Measurements from ENCODE around the gene SLC10A3.

Gene SLC10A3

DNA sequence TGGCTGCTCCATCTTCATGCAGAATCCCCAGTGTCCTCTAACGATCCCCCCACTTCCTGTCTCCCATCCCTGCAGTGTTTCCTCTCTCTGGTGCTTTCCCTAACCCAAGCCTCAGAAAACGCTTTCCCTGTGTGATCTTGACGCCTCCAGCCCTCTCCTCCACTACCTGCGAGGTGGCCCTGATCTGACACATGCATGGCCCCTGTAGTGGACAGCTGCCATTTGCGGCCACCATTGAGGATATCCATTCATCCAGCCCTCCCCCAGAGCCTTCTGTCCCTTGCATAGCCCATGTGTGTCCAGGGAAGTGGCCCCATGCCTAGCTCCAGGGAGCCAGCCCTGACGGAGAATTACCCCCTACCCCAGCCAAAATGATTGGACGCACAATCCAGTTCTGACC lies 7.1 kb downstream of the SLC10A3 start:
- DNase-seq: no peak

- DNase-seq: no peak
Measured at GRCh38 chrX:154482786-154483185, 7.6 kb downstream of the SLC10A3 start.

- DNase-seq: no peak
Measured at GRCh38 chrX:154481911-154482601, 8.4 kb downstream of the SLC10A3 start.

GRCh38 chrX:154481195-154481594 lies 9.2 kb downstream of the SLC10A3 start:
- no peak for DNase-seq

- peak; percentile 57 to 69 for DNase-seq
Measured at GRCh38 chrX:154478728-154479622, 11.5 kb downstream of the SLC10A3 start, which contains the start of gene LAGE3. TSS of gene LAGE3 (minus strand) at chrX:154479281. CDS start at chrX:154478915, 366 bp downstream.

- DNase-seq: no peak
Measured at GRCh38 chrX:154477891-154478477, 12.4 kb downstream of the SLC10A3 start.

GRCh38 chrX:154476821-154477220 lies 13.6 kb downstream of the SLC10A3 start:
- DNase-seq: no peak

- no peak for DNase-seq
Measured at GRCh38 chrX:154473683-154474082, 16.7 kb downstream of the SLC10A3 start.

- DNase-seq: no peak
Measured at GRCh38 chrX:154472685-154473632, 17.5 kb downstream of the SLC10A3 start.

DNA sequence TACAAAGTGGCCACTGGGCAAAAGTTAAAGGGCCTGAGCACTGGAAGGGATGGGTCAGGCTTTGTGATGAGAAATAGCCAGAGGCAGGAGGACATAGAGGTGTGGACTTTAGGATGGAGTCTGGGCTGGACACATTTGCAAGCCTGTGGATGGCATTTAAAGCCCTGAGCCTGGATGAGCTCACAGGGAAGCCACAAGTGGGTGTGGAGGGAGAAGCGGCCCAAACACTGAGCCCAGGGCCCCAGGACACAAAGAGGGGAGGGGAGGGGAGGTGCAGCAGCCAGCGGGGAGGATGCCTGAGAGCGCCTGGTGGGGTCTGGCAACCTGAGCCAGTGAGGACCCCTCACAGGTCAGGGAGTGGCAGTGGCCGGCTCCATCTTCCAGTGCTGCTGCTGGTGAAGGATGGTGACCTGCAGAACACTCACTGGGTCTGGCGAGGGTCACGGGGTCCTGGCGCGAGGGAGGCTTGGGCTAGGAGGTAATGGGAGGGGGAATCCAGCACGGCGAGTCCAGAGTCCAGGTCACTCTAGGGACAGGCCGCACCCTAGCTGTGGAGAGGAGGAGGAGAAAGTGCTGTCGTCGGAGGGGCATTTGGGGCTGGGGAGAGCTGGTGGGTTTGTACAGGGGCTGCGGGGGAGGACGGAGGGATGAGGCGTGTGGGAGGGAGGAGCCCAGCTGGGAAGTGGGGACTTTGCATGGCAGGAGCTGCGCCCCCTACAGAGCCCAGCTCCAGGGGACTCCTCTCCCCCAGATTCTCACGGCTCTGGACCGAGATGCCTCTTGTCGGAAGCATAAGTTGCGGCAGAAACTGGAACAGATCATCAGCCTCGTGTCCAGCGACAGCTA lies 18.4 kb downstream of the SLC10A3 start:
- DNase-seq: no peak

DNA sequence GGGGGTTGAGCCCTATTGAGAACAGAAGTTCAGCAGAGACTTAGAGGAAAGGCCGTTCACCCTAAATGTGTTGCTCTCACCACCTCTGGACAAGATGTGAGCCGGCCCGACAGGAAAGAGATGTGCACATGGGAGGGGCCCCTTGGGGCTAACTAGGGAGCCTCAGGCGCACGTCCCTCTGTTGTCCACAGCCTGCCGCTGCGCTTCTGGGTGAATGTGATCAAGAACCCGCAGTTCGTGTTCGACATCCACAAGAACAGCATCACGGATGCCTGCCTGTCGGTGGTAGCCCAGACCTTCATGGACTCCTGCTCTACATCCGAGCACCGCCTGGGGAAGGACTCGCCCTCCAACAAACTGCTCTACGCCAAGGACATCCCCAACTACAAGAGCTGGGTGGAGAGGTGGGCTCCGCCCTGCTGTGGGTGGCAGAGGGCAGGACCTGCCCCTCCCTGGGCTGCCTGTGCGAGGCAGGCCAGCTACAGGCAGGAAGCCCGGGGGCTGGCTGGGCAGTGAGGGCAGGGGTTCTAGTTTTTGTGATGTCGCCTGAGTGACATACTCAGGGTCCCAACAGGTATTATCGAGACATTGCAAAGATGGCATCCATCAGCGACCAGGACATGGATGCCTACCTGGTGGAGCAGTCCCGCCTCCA lies 19.4 kb downstream of the SLC10A3 start:
- DNase-seq: no peak

GRCh38 chrX:154470434-154470833 lies 20.0 kb downstream of the SLC10A3 start:
- DNase-seq: no peak

GRCh38 chrX:154469880-154470279 lies 20.5 kb downstream of the SLC10A3 start:
- DNase-seq: no peak

- no peak for DNase-seq
Measured at GRCh38 chrX:154469114-154469513, 21.3 kb downstream of the SLC10A3 start.

GRCh38 chrX:154468217-154468616 lies 22.2 kb downstream of the SLC10A3 start:
- no peak for DNase-seq

DNA sequence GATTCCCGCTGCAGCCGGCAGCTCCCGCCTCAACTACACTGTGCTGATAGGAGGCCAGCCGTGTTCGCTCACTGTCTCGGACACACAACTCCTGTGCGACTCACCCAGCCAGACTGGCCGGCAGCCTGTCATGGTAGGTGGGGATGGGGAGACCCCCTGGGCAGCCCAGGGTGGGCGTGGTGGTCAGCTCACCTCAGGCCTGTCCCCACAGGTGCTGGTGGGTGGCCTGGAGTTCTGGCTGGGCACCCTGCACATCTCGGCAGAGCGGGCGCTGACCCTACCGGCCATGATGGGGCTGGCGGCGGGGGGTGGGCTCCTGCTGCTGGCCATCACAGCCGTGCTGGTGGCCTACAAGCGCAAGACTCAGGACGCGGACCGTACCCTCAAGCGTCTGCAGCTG lies 22.9 kb downstream of the SLC10A3 start:
- no peak for DNase-seq

DNA sequence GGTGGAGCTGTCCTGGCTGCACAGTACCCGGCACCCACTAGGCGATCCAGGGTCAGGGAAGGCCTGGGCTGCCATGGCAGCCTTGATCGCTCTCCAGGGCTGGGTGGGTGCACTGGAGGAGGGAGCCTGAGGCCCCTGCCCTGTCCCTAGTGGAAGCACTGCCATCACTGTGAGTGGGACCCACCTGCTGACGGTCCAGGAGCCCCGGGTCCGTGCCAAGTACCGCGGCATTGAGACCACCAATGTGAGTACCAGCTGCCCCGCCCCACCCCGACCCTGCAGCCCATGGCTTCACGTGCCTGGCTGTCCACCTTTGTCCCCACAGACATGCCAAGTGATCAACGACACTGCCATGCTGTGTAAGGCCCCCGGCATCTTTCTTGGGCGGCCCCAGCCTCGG lies 23.5 kb downstream of the SLC10A3 start:
- no peak for DNase-seq

- no peak for DNase-seq
Measured at GRCh38 chrX:154466036-154466435, 24.4 kb downstream of the SLC10A3 start.

DNA sequence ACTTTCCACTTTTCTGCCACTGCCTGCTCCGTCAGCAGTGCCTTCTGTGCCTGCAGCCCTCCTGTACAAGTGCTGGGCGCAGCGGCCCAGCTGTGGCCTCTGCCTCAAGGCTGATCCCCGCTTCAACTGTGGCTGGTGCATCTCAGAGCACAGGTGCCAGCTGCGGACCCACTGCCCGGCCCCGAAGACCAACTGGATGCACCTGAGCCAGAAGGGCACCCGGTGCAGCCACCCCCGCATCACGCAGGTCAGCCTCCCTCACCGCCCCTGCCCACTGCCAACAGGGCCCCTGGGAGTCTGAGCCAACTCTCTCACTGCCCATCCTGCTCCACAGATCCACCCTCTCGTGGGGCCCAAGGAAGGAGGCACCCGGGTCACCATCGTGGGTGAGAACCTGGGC lies 24.8 kb downstream of the SLC10A3 start:
- no peak for DNase-seq

GRCh38 chrX:154464806-154465365 lies 25.5 kb downstream of the SLC10A3 start:
- no peak for DNase-seq

Data from Kasumi-1 (cell line).